Mucosa of rectum (tissue), 2 donors: ENCODE results near the gene GALNT6.
"Not testable (repeated sequence)": the region's sequence is repeated elsewhere in the genome, so short reads cannot be mapped to it uniquely, and the experiment has no call there.

Experiments used
- H3K27ac ChIP-seq, 2 donors: one replicate each; pipeline ENCODE4 v1.7.0; 2013; ENCODE audit warnings: inconsistent platforms in 2 of 2, low read depth in 2 of 2, low read length in 2 of 2
- H3K27me3 ChIP-seq, 2 donors: one replicate each; pipeline ENCODE4 v1.7.0; 2013; ENCODE audit warnings: low read length in 2 of 2; ENCODE audit not compliant: control insufficient read depth in 2 of 2, insufficient read depth in 2 of 2
- H3K36me3 ChIP-seq, 2 donors: one replicate each; pipeline ENCODE4 v1.7.0; 2013; ENCODE audit warnings: low read length in 2 of 2; ENCODE audit not compliant: control insufficient read depth in 2 of 2, insufficient read depth in 2 of 2
- H3K4me1 ChIP-seq, 2 donors: one replicate each; pipeline ENCODE4 v1.7.0; 2013; ENCODE audit warnings: low read length in 2 of 2, mild to moderate bottlenecking in 1 of 2; ENCODE audit not compliant: control insufficient read depth in 2 of 2, insufficient read depth in 2 of 2
- H3K4me3 ChIP-seq, 2 donors: one replicate each; pipeline ENCODE4 v1.7.0; 2013; ENCODE audit warnings: low read length in 2 of 2
- H3K9ac ChIP-seq, 2 donors: one replicate each; pipeline ENCODE4 v1.7.0; 2013; ENCODE audit warnings: low read length in 2 of 2, low read depth in 1 of 2, mild to moderate bottlenecking in 1 of 2
- H3K9me3 ChIP-seq, 2 donors: one replicate each; pipeline ENCODE4 v1.7.0; 2013; ENCODE audit warnings: low read length in 2 of 2; ENCODE audit not compliant: control insufficient read depth in 2 of 2
- donor health status: healthy.
- donor health status: Normal muscosa, but diverticular disease.

GALNT6 gene

DNA sequence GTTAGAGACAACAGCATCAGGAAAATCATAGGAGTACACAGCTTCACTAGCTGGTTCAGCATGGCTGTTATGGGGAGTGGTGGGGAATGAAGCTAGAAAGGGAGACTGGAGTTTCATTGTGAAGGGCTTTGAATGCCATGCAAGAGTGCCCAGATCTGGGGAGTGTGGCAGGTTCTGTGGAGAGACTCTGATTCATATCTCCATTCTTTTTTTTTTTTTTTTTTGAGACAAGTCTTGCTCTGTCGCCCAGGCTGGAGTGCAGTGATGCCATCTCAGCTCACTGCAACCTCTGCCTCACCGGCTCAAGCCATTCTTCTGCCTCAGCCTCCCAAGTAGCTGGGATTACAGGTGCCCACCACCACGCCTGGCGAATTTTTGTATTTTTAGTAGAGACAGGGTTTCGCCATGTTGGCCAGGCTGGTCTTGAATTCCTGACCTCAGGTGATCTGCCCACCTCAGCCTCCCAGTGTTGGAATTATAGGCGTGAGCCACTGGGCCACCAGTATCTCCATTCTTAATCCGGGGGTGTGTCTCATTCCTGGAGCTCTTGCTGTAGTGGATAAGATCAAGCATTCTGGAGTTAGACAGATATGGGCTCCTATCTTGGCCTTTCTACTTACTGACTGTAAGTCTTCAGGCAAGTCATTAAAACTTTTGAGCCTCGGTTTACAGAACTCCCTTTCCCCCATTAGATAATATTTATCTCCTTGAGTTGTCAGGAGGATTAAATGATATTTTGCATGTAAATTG is 73.0 kb downstream of the GALNT6 start:
- not testable (repeated sequence) for H3K9me3 ChIP-seq, H3K36me3 ChIP-seq, H3K27me3 ChIP-seq, H3K9ac ChIP-seq, H3K27ac ChIP-seq
- Histone ChIP-seq H3K4me1 (peaks cover 12 to 16% of the 10 kb centered on the region in 2 donors), H3K4me3 (peak overlapping the region in 1 of 2 donors; percentile 28)

DNA sequence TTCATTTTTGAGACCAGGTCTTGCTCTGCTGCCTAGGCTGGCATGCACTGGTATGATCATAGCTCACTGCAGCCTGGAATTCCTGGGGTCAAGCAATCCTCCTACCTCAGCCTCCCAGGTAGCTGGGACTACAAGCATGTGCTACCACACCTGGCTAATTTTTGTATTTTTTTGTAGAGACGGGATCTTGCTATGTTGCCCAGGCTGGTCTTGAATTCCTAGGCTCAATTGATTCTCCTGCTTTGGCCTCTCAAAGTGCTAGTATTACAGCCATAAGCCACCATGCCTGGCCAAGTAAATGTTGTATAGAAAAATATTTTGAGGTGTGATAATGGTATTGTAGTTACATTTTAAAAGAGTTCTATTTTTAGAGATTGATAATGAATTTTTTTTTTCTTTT is 79.8 kb downstream of the GALNT6 start:
- no peaks in the 10 kb centered on the region for H3K27me3 ChIP-seq
- no peak overlapping the region for H3K4me3 ChIP-seq
- peaks cover 9 to 19% of the 10 kb centered on the region in 2 donors for H3K4me1 ChIP-seq
- peaks cover 0 to 4% of the 10 kb centered on the region in 2 donors for H3K36me3 ChIP-seq
- no peak overlapping the region for H3K27ac ChIP-seq
- no peaks in the 10 kb centered on the region for H3K9me3 ChIP-seq
- no peak overlapping the region for H3K9ac ChIP-seq

DNA sequence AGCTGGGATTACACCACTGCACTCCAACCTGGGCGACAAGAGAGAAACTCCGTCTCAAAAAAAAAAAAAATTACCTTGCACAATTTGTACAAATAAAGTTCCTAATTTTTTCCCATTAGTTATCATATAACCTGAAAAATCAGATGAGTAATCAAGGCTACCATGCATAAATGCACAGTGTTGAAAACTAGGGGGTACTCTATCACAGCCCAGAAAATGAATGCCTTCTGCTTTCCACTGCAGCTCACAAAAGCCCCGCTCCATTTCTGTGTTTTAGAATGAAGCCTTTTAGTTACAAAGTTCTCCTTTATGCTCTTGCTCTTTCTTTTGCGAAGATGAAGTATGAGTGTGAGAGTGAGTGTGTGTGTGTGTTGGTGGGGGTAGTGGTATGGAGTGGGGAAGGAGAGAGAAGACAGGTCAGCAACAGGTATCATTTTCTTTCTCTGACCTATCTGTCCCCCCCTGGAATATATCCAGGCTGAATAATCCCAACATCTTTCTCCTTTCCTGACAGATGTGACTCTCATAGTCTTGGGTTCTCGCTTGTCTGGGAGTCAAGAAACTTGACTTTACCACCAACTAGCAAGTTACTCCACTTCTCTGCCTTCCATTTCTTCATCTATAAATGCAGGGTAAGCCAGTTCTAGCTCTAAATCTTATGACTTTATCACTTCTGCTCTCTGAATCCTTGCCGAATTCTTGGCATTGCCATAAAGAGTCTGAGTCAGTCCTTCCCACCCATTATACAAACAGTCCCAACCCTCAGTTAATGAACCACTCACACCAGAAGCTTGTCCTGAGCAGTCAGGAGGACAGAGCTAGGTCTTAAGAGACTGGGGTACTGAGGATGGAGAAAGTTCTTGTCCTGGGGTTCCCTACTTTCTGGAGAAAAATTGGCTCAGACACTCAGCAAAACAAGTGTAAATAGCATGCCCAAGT is 83.3 kb downstream of the GALNT6 start:
- H3K4me1 ChIP-seq = peaks cover 9 to 19% of the 10 kb centered on the region in 2 donors
- peak overlapping the region; percentile 26 to 29 for H3K4me3 ChIP-seq
- H3K9me3 ChIP-seq = no peaks in the 10 kb centered on the region
- H3K27ac ChIP-seq = peak overlapping the region; percentile 87
- H3K27me3 ChIP-seq = no peaks in the 10 kb centered on the region
- H3K36me3 ChIP-seq = peaks cover 0 to 4% of the 10 kb centered on the region in 2 donors
- peak overlapping the region; percentile 53 to 58 for H3K9ac ChIP-seq

DNA sequence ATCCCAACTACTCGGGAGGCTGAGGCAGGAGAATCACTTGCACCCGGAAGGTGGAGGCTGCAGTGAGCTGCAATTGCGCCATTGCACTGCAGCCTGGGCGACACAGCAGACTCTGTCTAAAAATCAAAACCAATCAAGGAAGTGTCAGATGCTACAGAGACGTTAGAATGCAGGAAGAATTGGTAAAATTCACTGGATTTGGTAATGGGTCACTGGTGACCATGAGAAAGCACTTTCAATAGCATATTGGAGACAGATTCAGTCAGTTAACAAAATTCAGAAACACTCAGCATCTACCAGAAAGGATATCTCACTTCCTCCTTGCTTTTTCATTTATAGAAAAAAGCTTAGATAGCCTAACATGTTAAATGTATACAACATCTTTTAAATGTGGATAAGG is 84.7 kb downstream of the GALNT6 start:
- Histone ChIP-seq H3K36me3 (peaks cover 0 to 7% of the 10 kb centered on the region in 2 donors), H3K4me1 (peaks cover 9 to 19% of the 10 kb centered on the region in 2 donors), H3K9ac (no peak overlapping the region), H3K27ac (no peak overlapping the region), H3K4me3 (no peak overlapping the region), H3K9me3 (no peaks in the 10 kb centered on the region), H3K27me3 (no peaks in the 10 kb centered on the region)
